ENCODE data around the gene CAPN15. TPM values are rescaled to one million over a fixed set of nuclear protein-coding genes. Genes with fewer than 3 reads are reported as not detected.

Gene CAPN15
- total and polyA plus RNA-seq, 3 donors from 2014 or later, result 48.0 to 115 (median 108) TPM

GRCh38 chr16:580946-581498 is 53.5 kb downstream of the CAPN15 start:
- intact Hi-C loops (cut with DNase I; ENCODE audit: low total_unique reads), result loop anchor here (10.0 kb wide), 2 partner anchors 54 to 84 kb away; partner anchors contain the start of genes METTL26, RHOT2 and WFIKKN1
- DNase-seq, result no peak
- Histone ChIP-seq H3K4me3 (no peak overlapping the region), H3K4me1 (peaks cover 4% of the 10 kb centered on the region), H3K9me3 (no peaks in the 10 kb centered on the region), H3K27me3 (no peaks in the 10 kb centered on the region), H3K27ac (no peak overlapping the region), H3K36me3 (ENCODE audit: low read depth, missing control alignments) (no peaks in the 10 kb centered on the region)
- TF ChIP-seq POLR2A (IDR thresholded peaks at IDR 0.05), result no peak
- TF ChIP-seq, protein P1, sequence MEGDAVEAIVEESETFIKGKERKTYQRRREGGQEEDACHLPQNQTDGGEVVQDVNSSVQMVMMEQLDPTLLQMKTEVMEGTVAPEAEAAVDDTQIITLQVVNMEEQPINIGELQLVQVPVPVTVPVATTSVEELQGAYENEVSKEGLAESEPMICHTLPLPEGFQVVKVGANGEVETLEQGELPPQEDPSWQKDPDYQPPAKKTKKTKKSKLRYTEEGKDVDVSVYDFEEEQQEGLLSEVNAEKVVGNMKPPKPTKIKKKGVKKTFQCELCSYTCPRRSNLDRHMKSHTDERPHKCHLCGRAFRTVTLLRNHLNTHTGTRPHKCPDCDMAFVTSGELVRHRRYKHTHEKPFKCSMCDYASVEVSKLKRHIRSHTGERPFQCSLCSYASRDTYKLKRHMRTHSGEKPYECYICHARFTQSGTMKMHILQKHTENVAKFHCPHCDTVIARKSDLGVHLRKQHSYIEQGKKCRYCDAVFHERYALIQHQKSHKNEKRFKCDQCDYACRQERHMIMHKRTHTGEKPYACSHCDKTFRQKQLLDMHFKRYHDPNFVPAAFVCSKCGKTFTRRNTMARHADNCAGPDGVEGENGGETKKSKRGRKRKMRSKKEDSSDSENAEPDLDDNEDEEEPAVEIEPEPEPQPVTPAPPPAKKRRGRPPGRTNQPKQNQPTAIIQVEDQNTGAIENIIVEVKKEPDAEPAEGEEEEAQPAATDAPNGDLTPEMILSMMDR (IDR thresholded peaks at IDR 0.05), result no peak
- WGBS, 2 donors, result 95% methylated on average over 15 to 19 of the region's 19 CpGs

- 85% methylated on average over 8 to 18 of the region's 18 CpGs for WGBS, 2 donors
- no peaks in the 10 kb centered on the region for H3K36me3 ChIP-seq (ENCODE audit: low read depth, missing control alignments)
Observed at GRCh38 chr16:582218-582613, 54.7 kb downstream of the CAPN15 start.

GRCh38 chr16:582614-583331 is 55.3 kb downstream of the CAPN15 start:
- 74 to 78% methylated on average over 7 to 21 of the region's 21 CpGs for WGBS, 2 donors
- H3K36me3 ChIP-seq (ENCODE audit: low read depth, missing control alignments), result no peaks in the 10 kb centered on the region
- no peak overlapping the region for H3K4me3 ChIP-seq
- DNase-seq, result no peak
- TF ChIP-seq, protein P1 (IDR thresholded peaks at IDR 0.05), result no peak
- no peak for TF ChIP-seq POLR2A (IDR thresholded peaks at IDR 0.05)
- peaks cover 6% of the 10 kb centered on the region for H3K4me1 ChIP-seq
- H3K27me3 ChIP-seq, result no peaks in the 10 kb centered on the region
- H3K9me3 ChIP-seq, result no peaks in the 10 kb centered on the region
- no peak overlapping the region for H3K27ac ChIP-seq
- intact Hi-C loops (cut with DNase I; ENCODE audit: low total_unique reads), result loop anchor here (10.0 kb wide), 2 partner anchors 52 to 82 kb away; partner anchors contain the start of genes METTL26, RHOT2 and WFIKKN1

More at GRCh38 chr16:582218-582613, 54.7 kb downstream of the CAPN15 start:
- H3K9me3 ChIP-seq, result no peaks in the 10 kb centered on the region
- peaks cover 4% of the 10 kb centered on the region for H3K4me1 ChIP-seq
- TF ChIP-seq POLR2A (IDR thresholded peaks at IDR 0.05), result no peak
- TF ChIP-seq, protein P1 (IDR thresholded peaks at IDR 0.05), result no peak
- no peak overlapping the region for H3K4me3 ChIP-seq
- no peaks in the 10 kb centered on the region for H3K27me3 ChIP-seq
- H3K27ac ChIP-seq, result no peak overlapping the region
- DNase-seq, result no peak
- intact Hi-C loops (cut with DNase I; ENCODE audit: low total_unique reads), result loop anchor here (10.0 kb wide), 2 partner anchors 53 to 83 kb away; partner anchors contain the start of genes METTL26, RHOT2 and WFIKKN1

DNA sequence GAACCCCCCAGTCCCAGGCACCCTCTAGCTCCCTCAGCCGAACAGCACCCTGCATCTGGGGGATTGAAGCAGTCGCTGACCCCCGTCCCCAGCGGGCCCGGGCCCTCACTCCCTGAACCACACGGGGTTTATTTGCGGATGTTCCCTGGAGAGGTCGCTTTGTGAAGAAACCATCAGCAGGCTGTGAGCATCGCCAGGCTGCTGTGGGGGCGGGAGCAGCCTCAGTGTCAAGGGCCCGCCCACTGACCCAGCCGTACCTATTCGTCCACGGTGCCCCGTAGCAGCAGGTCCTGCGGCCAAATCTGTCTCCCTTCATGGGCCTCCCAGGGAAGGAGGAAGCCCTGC is 55.9 kb downstream of the CAPN15 start:
- no peak for TF ChIP-seq POLR2A (IDR thresholded peaks at IDR 0.05)
- TF ChIP-seq, protein P1 (IDR thresholded peaks at IDR 0.05), result no peak
- WGBS, 2 donors, result 43 to 60% methylated on average over 4 to 16 of the region's 16 CpGs
- intact Hi-C loops (cut with DNase I; ENCODE audit: low total_unique reads), result loop anchor here (10.0 kb wide), 2 partner anchors 51 to 81 kb away; partner anchors contain the start of genes METTL26, RHOT2 and WFIKKN1
- H3K27ac ChIP-seq, result no peak overlapping the region
- H3K9me3 ChIP-seq, result no peaks in the 10 kb centered on the region
- no peaks in the 10 kb centered on the region for H3K36me3 ChIP-seq (ENCODE audit: low read depth, missing control alignments)
- no peak overlapping the region for H3K4me3 ChIP-seq
- no peak for DNase-seq
- H3K27me3 ChIP-seq, result no peaks in the 10 kb centered on the region
- H3K4me1 ChIP-seq, result peaks cover 13% of the 10 kb centered on the region

Data from testis (tissue), 3 donors.